Measurements from ENCODE around the gene SUCLG2. TPM values are rescaled to one million over a fixed set of nuclear protein-coding genes. Genes with fewer than 3 reads are reported as not detected.

Gene SUCLG2
- total and polyA plus RNA-seq, 2 donors (not counting 1 experiment from before 2014, with no cell fraction given): 56.8 to 87.4 TPM

GRCh38 chr3:67459796-67460195, 194.6 kb downstream of the SUCLG2 start:
- H3K4me2 ChIP-seq (ENCODE audit: extremely low read depth, insufficient read depth, low read length): no peak overlapping the region
- no peaks in the 10 kb centered on the region for H3K79me2 ChIP-seq (ENCODE audit: control insufficient read depth, insufficient read depth, low read length)
- H3K4me1 ChIP-seq (ENCODE audit: control insufficient read depth, extremely low read depth, insufficient read depth, low read length): peaks cover 6% of the 10 kb centered on the region
- H3K36me3 ChIP-seq (ENCODE audit: control insufficient read depth, insufficient read depth, low read length): no peaks in the 10 kb centered on the region
- no peak overlapping the region for H3K9ac ChIP-seq (ENCODE audit: insufficient read depth, low read length)
- H2AFZ ChIP-seq (ENCODE audit: low read length): no peak overlapping the region
- DNase-seq (ENCODE audit: low read depth in 2 of 2): peak; percentile 3 to 86
- no peak for TF ChIP-seq EZH2 (IDR thresholded peaks at IDR 0.05; ENCODE audit: low read length, missing control alignments)
- TF ChIP-seq, protein P1, sequence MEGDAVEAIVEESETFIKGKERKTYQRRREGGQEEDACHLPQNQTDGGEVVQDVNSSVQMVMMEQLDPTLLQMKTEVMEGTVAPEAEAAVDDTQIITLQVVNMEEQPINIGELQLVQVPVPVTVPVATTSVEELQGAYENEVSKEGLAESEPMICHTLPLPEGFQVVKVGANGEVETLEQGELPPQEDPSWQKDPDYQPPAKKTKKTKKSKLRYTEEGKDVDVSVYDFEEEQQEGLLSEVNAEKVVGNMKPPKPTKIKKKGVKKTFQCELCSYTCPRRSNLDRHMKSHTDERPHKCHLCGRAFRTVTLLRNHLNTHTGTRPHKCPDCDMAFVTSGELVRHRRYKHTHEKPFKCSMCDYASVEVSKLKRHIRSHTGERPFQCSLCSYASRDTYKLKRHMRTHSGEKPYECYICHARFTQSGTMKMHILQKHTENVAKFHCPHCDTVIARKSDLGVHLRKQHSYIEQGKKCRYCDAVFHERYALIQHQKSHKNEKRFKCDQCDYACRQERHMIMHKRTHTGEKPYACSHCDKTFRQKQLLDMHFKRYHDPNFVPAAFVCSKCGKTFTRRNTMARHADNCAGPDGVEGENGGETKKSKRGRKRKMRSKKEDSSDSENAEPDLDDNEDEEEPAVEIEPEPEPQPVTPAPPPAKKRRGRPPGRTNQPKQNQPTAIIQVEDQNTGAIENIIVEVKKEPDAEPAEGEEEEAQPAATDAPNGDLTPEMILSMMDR (conservative IDR thresholded peaks at IDR 0.05 in 1 of 2, IDR thresholded peaks at IDR 0.05 in 1 of 2; ENCODE audit: low read depth in 1 of 2, low read length in 2 of 2): no peak
- no peaks in the 10 kb centered on the region for H3K9me3 ChIP-seq (ENCODE audit: control insufficient read depth, insufficient read depth, low read depth, low read length)
- no peaks in the 10 kb centered on the region for H3K27me3 ChIP-seq (ENCODE audit: control insufficient read depth, insufficient read depth, low read length)
- no peak overlapping the region for H3K4me3 ChIP-seq (replicated peaks in 1 of 4; ENCODE audit: control extremely low read depth in 1 of 4, insufficient read depth in 1 of 4, low read depth in 3 of 4, low read length in 4 of 4)
- H3K27ac ChIP-seq (ENCODE audit: insufficient read depth, low read length): no peak overlapping the region
- H4K20me1 ChIP-seq (ENCODE audit: control insufficient read depth, extremely low read depth, insufficient read depth, low read length): no peaks in the 10 kb centered on the region

DNA sequence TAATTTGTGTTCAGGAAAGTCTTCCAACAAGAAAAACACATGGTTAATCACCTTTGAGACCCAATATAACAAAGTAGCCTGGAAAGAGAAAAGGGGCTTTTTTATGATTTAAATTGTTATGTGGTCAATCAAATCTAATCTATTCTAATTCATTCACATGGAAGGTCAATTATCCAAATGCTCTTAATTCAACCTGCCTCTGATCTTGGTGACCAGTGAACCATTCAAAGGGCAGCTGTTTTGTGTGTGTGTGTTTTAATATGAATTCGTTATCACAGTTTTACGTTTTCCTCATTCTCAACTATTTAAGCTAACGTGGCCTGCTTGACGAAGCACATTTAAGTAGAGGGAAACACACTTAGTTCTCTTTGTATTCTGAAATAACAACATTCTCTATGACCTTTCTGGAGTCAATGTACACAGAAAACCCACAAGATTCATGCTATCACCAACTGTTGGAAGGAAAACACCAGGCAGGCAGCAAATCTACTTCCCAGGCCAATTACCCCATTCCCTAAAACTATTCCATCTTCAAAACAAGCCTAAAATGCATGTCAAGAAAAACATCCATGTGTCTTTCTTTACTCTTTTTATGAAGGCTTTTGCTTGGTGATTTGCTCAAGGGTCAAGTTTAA, 195.4 kb downstream of the SUCLG2 start:
- peak in 1 of 2 donors; percentile 78 for DNase-seq (ENCODE audit: low read depth in 2 of 2)
- Histone ChIP-seq H3K9ac (ENCODE audit: insufficient read depth, low read length) (no peak overlapping the region), H2AFZ (ENCODE audit: low read length) (no peak overlapping the region), H3K4me1 (ENCODE audit: control insufficient read depth, extremely low read depth, insufficient read depth, low read length) (peaks cover 6% of the 10 kb centered on the region), H4K20me1 (ENCODE audit: control insufficient read depth, extremely low read depth, insufficient read depth, low read length) (no peaks in the 10 kb centered on the region), H3K79me2 (ENCODE audit: control insufficient read depth, insufficient read depth, low read length) (no peaks in the 10 kb centered on the region), H3K4me2 (ENCODE audit: extremely low read depth, insufficient read depth, low read length) (no peak overlapping the region), H3K9me3 (ENCODE audit: control insufficient read depth, insufficient read depth, low read depth, low read length) (no peaks in the 10 kb centered on the region), H3K27ac (ENCODE audit: insufficient read depth, low read length) (no peak overlapping the region), H3K36me3 (ENCODE audit: control insufficient read depth, insufficient read depth, low read length) (no peaks in the 10 kb centered on the region), H3K27me3 (ENCODE audit: control insufficient read depth, insufficient read depth, low read length) (no peaks in the 10 kb centered on the region), H3K4me3 (replicated peaks in 1 of 4; ENCODE audit: control extremely low read depth in 1 of 4, insufficient read depth in 1 of 4, low read depth in 3 of 4, low read length in 4 of 4) (no peak overlapping the region)
- TF ChIP-seq, protein P1 (conservative IDR thresholded peaks at IDR 0.05 in 1 of 2, IDR thresholded peaks at IDR 0.05 in 1 of 2; ENCODE audit: low read depth in 1 of 2, low read length in 2 of 2): no peak
- TF ChIP-seq EZH2 (IDR thresholded peaks at IDR 0.05; ENCODE audit: low read length, missing control alignments): no peak

DNA sequence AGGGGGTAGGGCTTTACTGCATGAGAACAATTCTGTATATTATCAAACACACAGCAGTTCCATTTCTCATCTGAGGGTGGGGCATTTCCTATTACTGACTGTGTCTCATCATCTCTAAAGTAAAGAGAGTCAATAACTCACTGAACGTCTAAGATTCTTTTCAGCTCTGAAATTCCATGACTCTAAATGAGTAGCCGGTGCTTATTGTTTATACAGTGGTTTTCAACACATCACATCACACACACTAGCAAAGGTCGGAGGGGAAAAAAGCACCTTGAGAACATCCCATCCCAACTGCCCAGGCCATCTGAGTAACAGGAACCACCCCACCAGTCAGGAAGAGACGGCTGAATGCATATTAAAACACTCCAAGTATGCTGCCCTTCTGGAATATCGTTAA, 196.0 kb downstream of the SUCLG2 start:
- H3K27ac ChIP-seq (ENCODE audit: insufficient read depth, low read length): no peak overlapping the region
- H3K27me3 ChIP-seq (ENCODE audit: control insufficient read depth, insufficient read depth, low read length): no peaks in the 10 kb centered on the region
- H4K20me1 ChIP-seq (ENCODE audit: control insufficient read depth, extremely low read depth, insufficient read depth, low read length): no peaks in the 10 kb centered on the region
- H3K36me3 ChIP-seq (ENCODE audit: control insufficient read depth, insufficient read depth, low read length): no peaks in the 10 kb centered on the region
- H3K79me2 ChIP-seq (ENCODE audit: control insufficient read depth, insufficient read depth, low read length): no peaks in the 10 kb centered on the region
- DNase-seq (ENCODE audit: low read depth in 2 of 2): peak; percentile 6 to 31
- no peaks in the 10 kb centered on the region for H3K9me3 ChIP-seq (ENCODE audit: control insufficient read depth, insufficient read depth, low read depth, low read length)
- no peak overlapping the region for H3K4me2 ChIP-seq (ENCODE audit: extremely low read depth, insufficient read depth, low read length)
- H2AFZ ChIP-seq (ENCODE audit: low read length): no peak overlapping the region
- no peak overlapping the region for H3K9ac ChIP-seq (ENCODE audit: insufficient read depth, low read length)
- H3K4me1 ChIP-seq (ENCODE audit: control insufficient read depth, extremely low read depth, insufficient read depth, low read length): peaks cover 6% of the 10 kb centered on the region
- TF ChIP-seq, protein P1 (conservative IDR thresholded peaks at IDR 0.05 in 1 of 2, IDR thresholded peaks at IDR 0.05 in 1 of 2; ENCODE audit: low read depth in 1 of 2, low read length in 2 of 2): peak in 1 of 2 donors; percentile 3
- TF ChIP-seq EZH2 (IDR thresholded peaks at IDR 0.05; ENCODE audit: low read length, missing control alignments): no peak
- H3K4me3 ChIP-seq (replicated peaks in 1 of 4; ENCODE audit: control extremely low read depth in 1 of 4, insufficient read depth in 1 of 4, low read depth in 3 of 4, low read length in 4 of 4): no peak overlapping the region
